Activated CD8-positive, alpha-beta T cell treated with anti-CD3 and anti-CD28 coated beads for 36 hours (primary cell): Measurements from ENCODE around the gene METTL6. TPM values are rescaled to one million over a fixed set of nuclear protein-coding genes. Genes with fewer than 3 reads are reported as not detected.
"Not testable (repeated sequence)": the region's sequence is repeated elsewhere in the genome, so short reads cannot be mapped to it uniquely, and the experiment has no call there.

Experiments
- ATAC-seq: fragments of 200-7000 bp; cut with Tn5 transposase; one replicate; pipeline ENCODE4 v1.10.0; 2021; ENCODE audit warnings: mild to moderate bottlenecking, moderate library complexity
- CTCF ChIA-PET: fragments of 350-600 bp; sonication (Branson Sonifier 250); formaldehyde crosslinking; loops from one replicate; lab custom pipeline; 2021; ENCODE audit warnings: antibody characterized with exemption; lab: Charles Lee
- POLR2A ChIA-PET: fragments of 350-600 bp; sonication (Branson Sonifier 250); formaldehyde crosslinking; loops from one replicate; lab custom pipeline; 2021; ENCODE audit warnings: antibody characterized with exemption; lab: Charles Lee
- DNase-seq: peaks from one replicate; pipeline ENCODE4 v3.0.0-alpha.2; 2020
- H3K27ac Mint-ChIP-seq: one replicate; pipeline ENCODE4 v1.8.0; 2021; ENCODE audit warnings: mild to moderate bottlenecking, mixed read lengths
- H3K27me3 Mint-ChIP-seq: one replicate; pipeline ENCODE4 v1.8.0; 2021; ENCODE audit warnings: mixed read lengths
- H3K36me3 Mint-ChIP-seq: one replicate; pipeline ENCODE4 v1.8.0; 2021; ENCODE audit warnings: low read depth, mixed read lengths
- H3K4me1 Mint-ChIP-seq: one replicate; pipeline ENCODE4 v1.8.0; 2021; ENCODE audit warnings: low read depth, mixed read lengths
- H3K4me3 Mint-ChIP-seq: one replicate; pipeline ENCODE4 v1.8.0; 2021; ENCODE audit warnings: mild to moderate bottlenecking, moderate library complexity, mixed read lengths
- H3K9me3 Mint-ChIP-seq: one replicate; pipeline ENCODE4 v1.8.0; 2021; ENCODE audit warnings: mixed read lengths
- CTCF ChIP-seq: fragments of 200-600 bp; IDR thresholded peaks from one replicate; pipeline ENCODE4 v1.8.0; 2022; ENCODE audit warnings: antibody characterized with exemption, mild to moderate bottlenecking
- intact Hi-C: fragments of 100-400 bp; cut with micrococcal nuclease; formaldehyde crosslinking; loops from one replicate; pipeline ENCODE4 v1.10.0; 2022
- total RNA-seq, 2 experiments: library from RNA; stranded (reverse); gene quantifications; one replicate each; pipeline ENCODE4 v1.2.3, GENCODE V29; 2021

Gene METTL6
- total RNA-seq, 2 experiments from 2014 or later, result 17.5 to 19.2 TPM

DNA sequence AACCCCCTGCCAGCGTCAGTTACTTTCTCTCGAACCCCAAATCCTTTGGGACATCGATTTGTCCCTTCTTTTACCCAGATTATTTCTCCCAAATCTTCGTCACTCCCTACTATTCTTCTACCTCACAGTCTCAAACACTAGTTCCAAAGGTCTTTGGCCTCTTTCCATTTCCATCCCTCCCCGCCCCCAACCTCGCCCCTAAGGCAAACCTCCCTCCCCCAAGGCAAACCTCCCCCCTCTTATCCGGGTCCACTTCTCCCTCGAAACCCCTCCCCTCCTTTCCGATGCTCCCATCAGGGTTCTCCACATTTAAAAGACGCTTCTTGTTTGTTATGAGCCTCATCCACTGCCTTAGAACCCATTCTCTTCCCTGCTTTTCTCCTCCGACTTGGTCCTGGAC lies 637 bp upstream of the METTL6 start:
- TF ChIP-seq CTCF, result no peak
- H3K4me1 Mint-ChIP-seq, result peaks cover 43% of the 10 kb centered on the region
- H3K4me3 Mint-ChIP-seq, result peak overlapping the region; percentile 87
- peaks cover 40% of the 10 kb centered on the region for H3K36me3 Mint-ChIP-seq
- ChIA-PET CTCF (interaction anchor here (0.8 to 1.3 kb wide), 2 partner anchors 23 to 128 kb away, joined by 3 to 4 read pairs; no protein-coding TSS in a partner anchor), POLR2A (interaction anchor here (0.7 to 1.0 kb wide), 2 partner anchors 129 to 167 kb away, joined by 3 read pairs; no protein-coding TSS in a partner anchor)
- peak overlapping the region; percentile 99 for H3K27ac Mint-ChIP-seq
- intact Hi-C loops, result loop anchor here (5.0 kb wide), 1 partner anchor 129 kb away; no protein-coding TSS in a partner anchor
- no peaks in the 10 kb centered on the region for H3K27me3 Mint-ChIP-seq
- no peak for DNase-seq
- no peak for ATAC-seq
- peaks cover 4% of the 10 kb centered on the region for H3K9me3 Mint-ChIP-seq

DNA sequence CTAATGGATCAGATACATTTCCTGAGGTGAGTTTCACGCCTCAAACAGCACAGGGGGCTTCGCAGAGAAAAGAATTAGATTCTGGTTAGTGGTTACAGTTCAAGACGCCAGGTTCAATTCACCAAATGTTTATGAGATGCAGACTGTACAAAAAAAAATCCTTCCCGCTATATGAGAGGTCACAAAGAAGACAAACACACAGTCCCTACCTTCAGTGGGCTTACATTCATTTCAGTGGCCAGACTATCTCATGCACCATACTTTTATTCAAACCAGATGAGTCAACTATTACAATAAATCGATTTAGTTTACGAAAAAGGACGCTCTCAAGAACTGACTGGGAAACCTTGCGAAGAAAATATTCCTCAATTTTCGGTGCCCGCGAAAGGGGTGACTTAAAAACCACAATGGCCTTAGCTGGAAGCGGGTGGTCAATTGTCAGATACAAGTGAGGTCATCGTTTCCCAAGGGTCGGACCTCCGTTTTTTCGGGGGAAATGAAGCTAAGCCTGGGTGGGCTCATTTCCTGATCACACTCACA lies 695 bp downstream of the METTL6 start:
- Mint-ChIP-seq H3K36me3 (peaks cover 35% of the 10 kb centered on the region), H3K4me3 (peak overlapping the region; percentile 87), H3K27me3 (no peaks in the 10 kb centered on the region), H3K9me3 (peaks cover 4% of the 10 kb centered on the region), H3K27ac (peak overlapping the region; percentile 99), H3K4me1 (peaks cover 39% of the 10 kb centered on the region)
- POLR2A ChIA-PET, result interaction anchor here (0.6 to 1.5 kb wide), 5 partner anchors 20 to 159 kb away, joined by 3 to 5 read pairs (median 3); no protein-coding TSS in a partner anchor
- CTCF ChIA-PET, result interaction anchor here (1.2 to 1.4 kb wide), 3 partner anchors 130 to 159 kb away, joined by 4 to 5 read pairs (median 4); no protein-coding TSS in a partner anchor
- intact Hi-C loops, result loop anchor here (5.0 kb wide), 1 partner anchor 131 kb away; no protein-coding TSS in a partner anchor
- no peak for DNase-seq
- TF ChIP-seq CTCF, result no peak
- ATAC-seq, result no peak

GRCh38 chr3:15420871-15421270 lies 6.5 kb downstream of the METTL6 start:
- no peaks in the 10 kb centered on the region for H3K9me3 Mint-ChIP-seq

GRCh38 chr3:15410966-15411365 lies 16.4 kb downstream of the METTL6 start:
- H3K36me3 Mint-ChIP-seq, result peaks cover 30% of the 10 kb centered on the region
- CTCF ChIA-PET, result interaction anchor here (0.7 to 1.0 kb wide), 2 partner anchors 208 to 490 kb away, joined by 3 read pairs; no protein-coding TSS in a partner anchor
- H3K4me3 Mint-ChIP-seq, H3K27ac Mint-ChIP-seq, H3K4me1 Mint-ChIP-seq, DNase-seq, H3K27me3 Mint-ChIP-seq, H3K9me3 Mint-ChIP-seq, ATAC-seq, intact Hi-C loops, POLR2A ChIA-PET: not testable (repeated sequence)

More at GRCh38 chr3:15420871-15421270, 6.5 kb downstream of the METTL6 start:
- CTCF ChIA-PET, result interaction anchor here (1.0 kb wide), 1 partner anchor 16 kb away, joined by 4 read pairs; no protein-coding TSS in a partner anchor
- no peaks in the 10 kb centered on the region for H3K27me3 Mint-ChIP-seq
- peaks cover 23% of the 10 kb centered on the region for H3K36me3 Mint-ChIP-seq
- intact Hi-C loops, result no loop called here
- DNase-seq (no peak), ATAC-seq (no peak)
- H3K27ac Mint-ChIP-seq, result no peak overlapping the region
- TF ChIP-seq CTCF, result no peak
- H3K4me3 Mint-ChIP-seq, result no peak overlapping the region
- POLR2A ChIA-PET, result no interaction called here
- peaks cover 18% of the 10 kb centered on the region for H3K4me1 Mint-ChIP-seq

DNA sequence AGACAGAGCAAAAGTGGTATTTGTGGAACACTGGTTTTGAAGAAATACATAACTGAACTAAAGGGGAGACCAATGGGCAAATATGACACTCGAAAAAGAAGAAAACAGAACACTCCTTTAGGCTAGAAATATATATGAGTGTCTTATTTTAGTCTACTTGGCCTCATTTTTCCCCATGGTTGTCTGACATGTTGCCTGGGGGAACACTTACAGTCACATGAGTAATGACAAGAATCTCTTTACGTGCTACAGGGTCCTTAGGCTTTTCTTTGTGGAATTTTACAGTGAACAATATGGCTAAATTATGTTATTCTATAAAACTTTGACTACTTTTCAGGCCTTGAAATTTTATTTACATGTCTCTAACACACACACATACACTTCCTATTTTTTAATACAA lies 17.6 kb downstream of the METTL6 start:
- intact Hi-C loops, result loop anchor here (10.0 kb wide), 1 partner anchor 295 kb away; no protein-coding TSS in a partner anchor
- DNase-seq, result no peak
- POLR2A ChIA-PET, result no interaction called here
- ATAC-seq, result no peak
- no peaks in the 10 kb centered on the region for H3K4me1 Mint-ChIP-seq
- no peaks in the 10 kb centered on the region for H3K9me3 Mint-ChIP-seq
- H3K27me3 Mint-ChIP-seq, result no peaks in the 10 kb centered on the region
- no peak overlapping the region for H3K27ac Mint-ChIP-seq
- no peak overlapping the region for H3K4me3 Mint-ChIP-seq
- no peak for TF ChIP-seq CTCF
- CTCF ChIA-PET, result interaction anchor here (3.5 to 8.1 kb wide), 2 partner anchors 142 to 207 kb away, joined by 44 to 125 read pairs; partner anchors contain the start of gene CAPN7
- H3K36me3 Mint-ChIP-seq, result peaks cover 20% of the 10 kb centered on the region
